ENCODE results near the gene EPB41L4A. TPM values are rescaled to one million over a fixed set of nuclear protein-coding genes. Genes with fewer than 3 reads are reported as not detected.
"Not testable (repeated sequence)": the region's sequence is repeated elsewhere in the genome, so short reads cannot be mapped to it uniquely, and the experiment has no call there.

Gene EPB41L4A
- total RNA-seq, result 10 to 100 TPM; 22.0 to 25.9 (median 22.6) TPM

- DNase-seq (ENCODE audit: low spot score in 2 of 2), result peak; percentile 51 to 74
- intact Hi-C loops (cut with DNase I; ENCODE audit: low total_unique reads), result no loop called here
- no peak for TF ChIP-seq POLR2A (IDR thresholded peaks at IDR 0.05)
- peak in 2 of 3 donors; percentile 16 to 21 for TF ChIP-seq POLR2AphosphoS5 (IDR thresholded peaks at IDR 0.05)
- no peak for TF ChIP-seq CTCF (IDR thresholded peaks at IDR 0.05)
Observed at GRCh38 chr5:112419164-112419985, at the start of gene EPB41L4A. TSS of gene EPB41L4A (minus strand) at chr5:112419277. CDS start at chr5:112419039, 238 bp downstream.

GRCh38 chr5:112467485-112467884, 48.4 kb upstream of the EPB41L4A start:
- Histone ChIP-seq H3K4me3 (no peak overlapping the region), H3K36me3 (no peaks in the 10 kb centered on the region), H3K27ac (no peak overlapping the region), H3K27me3 (no peaks in the 10 kb centered on the region), H3K9me3 (no peaks in the 10 kb centered on the region), H3K4me1 (no peaks in the 10 kb centered on the region)
- DNase-seq (ENCODE audit: low spot score in 2 of 2), result no peak
- TF ChIP-seq POLR2AphosphoS5 (IDR thresholded peaks at IDR 0.05), result no peak
- no peak for TF ChIP-seq POLR2A (IDR thresholded peaks at IDR 0.05)
- TF ChIP-seq CTCF (IDR thresholded peaks at IDR 0.05), result no peak
- intact Hi-C loops (cut with DNase I; ENCODE audit: low total_unique reads), result no loop called here

More at GRCh38 chr5:112419164-112419985, at the start of gene EPB41L4A:
- Histone ChIP-seq H3K4me1 (no peaks in the 10 kb centered on the region), H3K36me3 (no peaks in the 10 kb centered on the region), H3K4me3 (peak within 1 kb of the TSS; percentile 68 to 85 (median 72)), H3K9me3 (no peaks in the 10 kb centered on the region), H3K27me3 (no peaks in the 10 kb centered on the region), H3K27ac (peak within 1 kb of the TSS; percentile 70 to 81)

GRCh38 chr5:112466261-112466660, 47.2 kb upstream of the EPB41L4A start:
- intact Hi-C loops (cut with DNase I; ENCODE audit: low total_unique reads); H3K4me1 ChIP-seq; H3K36me3 ChIP-seq; DNase-seq (ENCODE audit: low spot score in 2 of 2); H3K9me3 ChIP-seq; H3K27ac ChIP-seq; H3K4me3 ChIP-seq; H3K27me3 ChIP-seq: not testable (repeated sequence)

- H3K9me3 ChIP-seq; H3K36me3 ChIP-seq; H3K27me3 ChIP-seq; DNase-seq (ENCODE audit: low spot score in 2 of 2); H3K27ac ChIP-seq; H3K4me3 ChIP-seq; intact Hi-C loops (cut with DNase I; ENCODE audit: low total_unique reads); H3K4me1 ChIP-seq: not testable (repeated sequence)
Observed at GRCh38 chr5:112447187-112447760, 28.2 kb upstream of the EPB41L4A start.

GRCh38 chr5:112445626-112446350, 26.7 kb upstream of the EPB41L4A start:
- Histone ChIP-seq H3K27me3 (no peaks in the 10 kb centered on the region), H3K36me3 (no peaks in the 10 kb centered on the region), H3K4me3 (no peak overlapping the region), H3K4me1 (no peaks in the 10 kb centered on the region), H3K27ac (no peak overlapping the region), H3K9me3 (peaks cover 0 to under 1% of the 10 kb centered on the region in 2 donors)
- intact Hi-C loops (cut with DNase I; ENCODE audit: low total_unique reads), result no loop called here
- TF ChIP-seq POLR2A (IDR thresholded peaks at IDR 0.05), result no peak
- no peak for TF ChIP-seq POLR2AphosphoS5 (IDR thresholded peaks at IDR 0.05)
- TF ChIP-seq CTCF (IDR thresholded peaks at IDR 0.05), result no peak
- DNase-seq (ENCODE audit: low spot score in 2 of 2), result no peak

GRCh38 chr5:112443932-112444331, 24.9 kb upstream of the EPB41L4A start:
- H3K36me3 ChIP-seq; DNase-seq (ENCODE audit: low spot score in 2 of 2); H3K27me3 ChIP-seq; H3K27ac ChIP-seq; H3K9me3 ChIP-seq; H3K4me3 ChIP-seq; H3K4me1 ChIP-seq; intact Hi-C loops (cut with DNase I; ENCODE audit: low total_unique reads): not testable (repeated sequence)

Data from breast epithelium (tissue), 4 donors.